Activated CD4-positive, alpha-beta T cell treated with anti-CD3 and anti-CD28 coated beads, Interleukin-2, amount 10 ng/mL, durations not matched to agents 7 days and 5 days (primary cell): ENCODE measurements around the gene PKP4. TPM values are rescaled to one million over a fixed set of nuclear protein-coding genes. Genes with fewer than 3 reads are reported as not detected.

Experiments
- CTCF ChIA-PET: fragments of 350-600 bp; sonication (Branson Sonifier 250); formaldehyde crosslinking; loops from one replicate; lab custom pipeline; 2021; ENCODE audit warnings: antibody characterized with exemption; lab: Charles Lee
- POLR2A ChIA-PET: fragments of 350-600 bp; sonication (Branson Sonifier 250); formaldehyde crosslinking; loops from one replicate; lab custom pipeline; 2021; ENCODE audit warnings: antibody characterized with exemption; lab: Charles Lee
- DNase-seq: peaks from one replicate; pipeline ENCODE4 v3.0.0-alpha.2; 2020
- H3K27ac Mint-ChIP-seq: one replicate; pipeline ENCODE4 v1.8.0; 2021; ENCODE audit warnings: mild to moderate bottlenecking, moderate library complexity, mixed read lengths
- H3K27me3 Mint-ChIP-seq: one replicate; pipeline ENCODE4 v1.8.0; 2021; ENCODE audit warnings: mixed read lengths
- H3K36me3 Mint-ChIP-seq: one replicate; pipeline ENCODE4 v1.8.0; 2021; ENCODE audit warnings: low read depth, mixed read lengths
- H3K4me1 Mint-ChIP-seq: one replicate; pipeline ENCODE4 v1.8.0; 2021; ENCODE audit warnings: mixed read lengths
- H3K4me3 Mint-ChIP-seq: one replicate; pipeline ENCODE4 v1.8.0; 2021; ENCODE audit warnings: mild to moderate bottlenecking, moderate library complexity, mixed read lengths
- H3K9me3 Mint-ChIP-seq: one replicate; pipeline ENCODE4 v1.8.0; 2021; ENCODE audit warnings: mixed read lengths
- total RNA-seq, 2 experiments: library from RNA; stranded (reverse); gene quantifications; one replicate each; pipeline ENCODE4 v1.2.3, GENCODE V29; 2021

PKP4 gene
- total RNA-seq, 2 experiments from 2014 or later, result 36.3 to 43.1 TPM

DNA sequence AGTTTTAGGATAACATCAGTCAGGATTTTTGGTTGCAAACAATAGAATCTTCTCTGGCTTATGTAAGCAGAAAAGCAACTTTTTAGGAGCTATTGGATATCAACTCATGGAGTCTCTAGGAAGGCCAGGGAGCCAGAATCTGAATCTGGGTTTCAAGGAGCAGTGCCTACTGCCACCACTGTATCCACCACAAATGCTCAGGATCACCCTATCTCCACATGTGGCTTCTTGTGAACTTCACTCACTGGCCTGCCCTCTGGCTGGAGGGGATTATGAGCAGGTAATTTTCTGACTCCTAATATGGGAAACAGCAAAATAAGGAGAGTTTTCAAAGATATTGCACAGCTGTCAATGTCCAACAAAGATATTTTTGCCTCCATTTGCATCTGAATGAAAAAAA lies 142.9 kb downstream of the PKP4 start:
- POLR2A ChIA-PET, result no interaction called here
- Mint-ChIP-seq H3K36me3 (no peaks in the 10 kb centered on the region), H3K27ac (no peak overlapping the region), H3K27me3 (no peaks in the 10 kb centered on the region), H3K4me3 (no peak overlapping the region), H3K4me1 (no peaks in the 10 kb centered on the region), H3K9me3 (no peaks in the 10 kb centered on the region)
- CTCF ChIA-PET, result no interaction called here
- no peak for DNase-seq

DNA sequence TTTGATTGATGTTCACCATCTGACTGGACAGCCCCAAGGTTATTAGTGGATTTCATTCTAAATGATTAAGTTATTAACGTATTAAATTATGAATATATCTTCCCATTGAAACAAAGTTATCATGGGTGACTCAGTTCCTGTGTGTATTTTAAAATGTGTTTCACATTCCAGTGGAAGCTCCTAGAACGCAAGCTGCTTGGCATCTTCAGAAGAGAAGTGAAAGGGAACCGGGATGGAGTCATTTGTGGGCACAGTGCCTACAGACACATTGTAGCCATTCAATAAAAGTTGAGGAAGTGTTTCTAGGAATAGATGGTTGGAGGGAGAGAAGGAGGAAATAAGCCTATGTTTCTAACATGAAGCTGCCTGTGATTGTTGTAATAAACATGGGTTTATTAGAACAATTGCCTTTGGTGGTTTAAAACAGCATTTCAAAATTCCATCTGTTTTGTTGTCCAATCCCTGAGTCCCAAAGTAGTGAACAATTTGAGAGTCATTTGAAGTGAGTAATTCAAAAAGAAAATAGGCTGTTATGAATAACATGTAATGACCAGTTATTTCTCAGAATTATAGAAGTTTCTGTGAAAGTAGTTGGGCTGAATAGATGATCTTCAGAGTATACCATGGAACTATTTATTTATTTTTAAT lies 143.5 kb downstream of the PKP4 start:
- DNase-seq, result no peak
- no peaks in the 10 kb centered on the region for H3K4me1 Mint-ChIP-seq
- H3K4me3 Mint-ChIP-seq, result no peak overlapping the region
- no peaks in the 10 kb centered on the region for H3K27me3 Mint-ChIP-seq
- H3K9me3 Mint-ChIP-seq, result no peaks in the 10 kb centered on the region
- H3K27ac Mint-ChIP-seq, result no peak overlapping the region
- ChIA-PET CTCF (no interaction called here), POLR2A (no interaction called here)
- no peaks in the 10 kb centered on the region for H3K36me3 Mint-ChIP-seq

DNA sequence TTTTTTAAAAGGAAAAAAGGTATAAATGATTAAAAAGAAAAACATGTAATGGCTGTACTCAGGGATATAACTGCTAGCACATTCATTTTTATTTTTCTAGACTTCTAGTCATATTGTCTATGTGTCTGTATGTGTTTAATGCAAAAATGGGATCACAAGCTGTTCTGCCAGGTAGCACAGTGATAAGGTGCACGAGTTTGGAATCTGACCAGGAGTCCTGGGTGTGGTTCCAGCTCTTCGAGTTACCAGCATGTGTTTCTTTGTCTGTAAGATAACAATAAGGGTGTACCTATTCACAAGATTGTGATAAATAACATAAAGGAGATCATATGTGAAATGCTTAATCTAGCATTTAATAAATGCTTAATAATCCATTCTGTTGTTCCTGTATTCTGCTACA lies 145.3 kb downstream of the PKP4 start:
- H3K9me3 Mint-ChIP-seq, result no peaks in the 10 kb centered on the region
- no peaks in the 10 kb centered on the region for H3K27me3 Mint-ChIP-seq
- no peak for DNase-seq
- H3K36me3 Mint-ChIP-seq, result no peaks in the 10 kb centered on the region
- no peak overlapping the region for H3K27ac Mint-ChIP-seq
- no peaks in the 10 kb centered on the region for H3K4me1 Mint-ChIP-seq
- POLR2A ChIA-PET, result no interaction called here
- no peak overlapping the region for H3K4me3 Mint-ChIP-seq
- CTCF ChIA-PET, result no interaction called here

DNA sequence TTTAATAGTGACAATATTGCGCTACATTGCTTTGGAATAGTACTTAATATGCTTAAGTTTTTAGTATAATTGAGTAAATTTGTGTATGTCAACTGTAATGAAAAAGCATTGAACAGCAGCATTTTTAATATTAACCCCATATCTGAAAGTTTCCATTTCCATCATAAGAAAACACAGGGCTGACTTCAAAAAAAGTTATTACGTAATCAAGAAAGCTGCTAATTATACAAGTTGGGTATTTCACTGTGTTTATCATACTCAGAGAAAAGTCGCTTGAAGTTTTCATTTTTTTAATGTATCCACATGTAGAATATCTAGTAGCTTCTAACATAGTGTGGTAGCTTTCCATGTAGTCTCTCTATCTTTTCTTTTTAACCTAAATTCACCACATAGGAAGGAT lies 146.5 kb downstream of the PKP4 start:
- H3K27ac Mint-ChIP-seq, result no peak overlapping the region
- no peaks in the 10 kb centered on the region for H3K4me1 Mint-ChIP-seq
- no peaks in the 10 kb centered on the region for H3K9me3 Mint-ChIP-seq
- H3K27me3 Mint-ChIP-seq, result no peaks in the 10 kb centered on the region
- H3K4me3 Mint-ChIP-seq, result no peak overlapping the region
- DNase-seq, result no peak
- POLR2A ChIA-PET, result no interaction called here
- CTCF ChIA-PET, result no interaction called here
- no peaks in the 10 kb centered on the region for H3K36me3 Mint-ChIP-seq

DNA sequence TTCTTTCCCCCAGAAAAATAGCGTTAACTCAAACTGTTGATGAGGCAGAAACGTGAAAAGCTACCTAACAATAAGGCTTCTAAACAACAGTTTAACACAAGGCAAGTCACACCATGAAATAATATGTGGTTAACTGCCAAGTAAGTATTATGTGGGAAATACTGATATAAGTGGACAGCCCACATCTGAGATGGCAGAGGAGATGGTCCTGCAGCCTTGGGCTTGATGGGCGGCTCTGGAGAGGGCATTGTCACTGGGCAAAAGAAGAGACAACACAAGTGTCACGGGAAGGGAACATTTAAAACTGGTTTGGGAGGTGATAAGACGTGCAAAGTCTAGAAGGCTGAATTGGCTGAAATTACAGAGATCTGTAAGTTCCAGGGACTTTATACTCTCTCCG lies 147.2 kb downstream of the PKP4 start:
- DNase-seq, result no peak
- Mint-ChIP-seq H3K9me3 (no peaks in the 10 kb centered on the region), H3K4me1 (no peaks in the 10 kb centered on the region), H3K4me3 (no peak overlapping the region), H3K27ac (no peak overlapping the region), H3K36me3 (no peaks in the 10 kb centered on the region), H3K27me3 (no peaks in the 10 kb centered on the region)
- ChIA-PET CTCF (no interaction called here), POLR2A (no interaction called here)

DNA sequence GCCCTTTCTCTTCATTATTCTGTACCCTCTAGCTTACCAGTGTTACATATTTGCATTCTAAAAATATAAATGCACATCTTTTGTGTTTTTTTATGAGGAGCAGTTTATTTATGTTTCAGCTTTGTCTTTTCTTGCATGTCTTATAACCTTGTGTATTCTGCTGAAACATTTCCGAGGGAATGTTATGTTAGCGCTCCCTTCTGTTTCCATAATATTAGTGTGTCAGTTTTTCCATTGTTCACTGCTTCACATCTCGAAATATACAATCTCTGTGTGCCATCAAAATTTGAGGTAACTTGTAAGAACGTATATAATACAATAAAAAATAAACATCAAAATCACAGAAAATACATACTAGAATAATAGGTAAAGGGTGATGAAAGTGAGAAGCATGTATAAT lies 153.3 kb downstream of the PKP4 start:
- H3K36me3 Mint-ChIP-seq, result no peaks in the 10 kb centered on the region
- no peak overlapping the region for H3K27ac Mint-ChIP-seq
- DNase-seq, result no peak
- no peak overlapping the region for H3K4me3 Mint-ChIP-seq
- no peaks in the 10 kb centered on the region for H3K9me3 Mint-ChIP-seq
- POLR2A ChIA-PET, result no interaction called here
- CTCF ChIA-PET, result interaction anchor here (0.6 kb wide), 1 partner anchor 13 kb away, joined by 4 read pairs; no protein-coding TSS in a partner anchor
- no peaks in the 10 kb centered on the region for H3K4me1 Mint-ChIP-seq
- no peaks in the 10 kb centered on the region for H3K27me3 Mint-ChIP-seq

DNA sequence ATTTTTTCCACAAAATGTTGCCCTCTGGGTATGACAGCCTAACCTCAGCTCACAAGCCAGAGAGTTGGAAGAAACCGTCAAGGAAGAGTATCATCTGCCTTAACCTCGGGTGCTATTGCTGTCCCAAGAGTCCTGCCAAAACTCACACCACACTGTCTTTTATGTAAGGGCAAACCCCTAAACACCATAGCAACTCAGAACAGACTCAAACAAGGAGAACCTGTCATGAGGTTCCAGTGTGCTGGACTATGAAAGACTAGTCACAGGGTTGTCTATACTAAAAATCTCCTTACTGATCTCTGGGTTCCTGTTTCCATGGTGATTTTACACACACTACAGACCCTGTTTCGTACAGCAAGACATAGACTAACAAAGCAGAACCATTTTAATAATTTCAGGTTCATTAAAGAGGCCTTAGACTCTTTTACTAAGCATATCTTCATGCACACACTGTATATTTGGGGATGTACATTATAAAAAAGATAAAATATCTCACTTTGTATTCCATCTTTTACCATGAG lies 159.8 kb downstream of the PKP4 start:
- POLR2A ChIA-PET, result no interaction called here
- Mint-ChIP-seq H3K4me3 (no peak overlapping the region), H3K9me3 (no peaks in the 10 kb centered on the region), H3K27ac (no peak overlapping the region), H3K36me3 (no peaks in the 10 kb centered on the region), H3K27me3 (no peaks in the 10 kb centered on the region), H3K4me1 (peaks cover 2% of the 10 kb centered on the region)
- no peak for DNase-seq
- CTCF ChIA-PET, result no interaction called here

DNA sequence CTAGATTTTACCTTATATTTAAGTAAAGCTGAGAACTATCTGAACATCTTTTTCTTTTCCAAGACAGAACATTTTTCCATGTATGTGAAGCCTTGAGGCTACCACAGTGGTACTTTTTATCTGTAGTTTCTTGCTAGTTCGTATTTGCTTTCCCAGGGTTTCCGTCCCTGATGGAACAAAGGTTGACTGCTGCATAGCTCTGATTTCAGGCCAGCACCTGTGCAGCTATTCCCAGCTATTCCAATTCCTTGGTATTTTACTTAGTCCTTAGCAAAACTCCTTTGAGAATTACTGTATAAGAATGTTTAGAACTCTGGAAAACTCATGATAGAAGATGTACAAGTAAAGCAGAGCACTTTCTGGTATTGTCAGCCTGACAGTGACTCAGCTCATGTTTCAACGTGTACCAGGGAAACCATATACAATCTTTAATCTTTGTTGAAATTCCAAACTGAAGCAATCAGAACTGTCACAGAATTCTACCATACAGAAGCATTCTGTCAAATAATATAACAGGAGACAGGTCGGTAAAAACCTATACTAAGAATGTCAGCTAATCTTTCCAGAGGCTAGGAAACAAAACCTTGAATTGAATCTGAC lies 162.2 kb downstream of the PKP4 start:
- Mint-ChIP-seq H3K9me3 (no peaks in the 10 kb centered on the region), H3K27me3 (no peaks in the 10 kb centered on the region), H3K4me3 (no peak overlapping the region), H3K4me1 (peaks cover 2% of the 10 kb centered on the region), H3K36me3 (no peaks in the 10 kb centered on the region), H3K27ac (no peak overlapping the region)
- ChIA-PET CTCF (interaction anchor here (1.1 kb wide), 1 partner anchor 18 kb away, joined by 3 read pairs; no protein-coding TSS in a partner anchor), POLR2A (no interaction called here)
- no peak for DNase-seq

DNA sequence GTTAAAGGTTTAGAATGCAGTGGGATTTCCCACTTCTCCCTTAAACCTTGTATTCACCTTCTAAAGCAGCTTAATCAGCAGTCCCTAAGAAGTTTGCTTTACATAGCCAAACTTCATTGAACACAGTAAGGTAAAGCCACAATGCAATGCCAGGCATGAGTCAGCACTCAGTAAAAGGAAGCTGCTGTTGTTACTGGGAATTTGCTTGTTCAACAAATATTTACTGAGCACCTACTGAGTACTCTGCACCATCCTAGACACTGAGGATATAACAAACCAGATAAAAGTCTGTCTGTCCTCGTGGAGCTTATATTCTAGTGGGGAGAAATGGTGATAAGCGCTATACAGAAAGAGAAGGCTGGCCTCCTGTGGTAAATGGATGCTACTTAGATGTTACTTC lies 162.7 kb downstream of the PKP4 start:
- Mint-ChIP-seq H3K4me3 (no peak overlapping the region), H3K9me3 (no peaks in the 10 kb centered on the region)

DNA sequence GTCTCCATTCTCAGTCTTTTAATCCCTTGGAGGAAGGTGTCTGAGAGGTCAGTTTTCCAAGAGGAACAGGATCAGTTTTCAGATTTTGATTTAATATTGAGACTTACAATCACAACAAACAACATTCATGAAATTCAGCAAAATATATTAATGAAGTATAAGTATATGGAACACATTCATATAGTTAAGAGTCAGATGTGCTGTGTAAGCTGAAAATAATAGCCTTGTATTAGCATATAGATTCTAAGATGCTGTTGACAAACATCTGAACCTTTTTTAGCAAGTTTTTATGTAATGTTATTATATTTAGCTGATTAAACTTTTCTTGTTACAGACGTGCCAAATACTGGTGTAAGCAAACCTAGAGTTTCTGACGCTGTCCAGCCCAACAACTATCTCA lies 163.9 kb downstream of the PKP4 start:
- ChIA-PET CTCF (no interaction called here), POLR2A (no interaction called here)
- Mint-ChIP-seq H3K9me3 (no peaks in the 10 kb centered on the region), H3K36me3 (peaks cover 3% of the 10 kb centered on the region), H3K4me3 (no peak overlapping the region), H3K27me3 (no peaks in the 10 kb centered on the region), H3K27ac (no peak overlapping the region), H3K4me1 (peaks cover 2% of the 10 kb centered on the region)
- DNase-seq, result no peak

More for the DNA sequence above, 162.7 kb downstream of the PKP4 start:
- no peaks in the 10 kb centered on the region for H3K27me3 Mint-ChIP-seq
- no peak overlapping the region for H3K27ac Mint-ChIP-seq
- peaks cover 2% of the 10 kb centered on the region for H3K4me1 Mint-ChIP-seq
- no peak for DNase-seq
- POLR2A ChIA-PET, result no interaction called here
- peaks cover under 1% of the 10 kb centered on the region for H3K36me3 Mint-ChIP-seq
- CTCF ChIA-PET, result no interaction called here

DNA sequence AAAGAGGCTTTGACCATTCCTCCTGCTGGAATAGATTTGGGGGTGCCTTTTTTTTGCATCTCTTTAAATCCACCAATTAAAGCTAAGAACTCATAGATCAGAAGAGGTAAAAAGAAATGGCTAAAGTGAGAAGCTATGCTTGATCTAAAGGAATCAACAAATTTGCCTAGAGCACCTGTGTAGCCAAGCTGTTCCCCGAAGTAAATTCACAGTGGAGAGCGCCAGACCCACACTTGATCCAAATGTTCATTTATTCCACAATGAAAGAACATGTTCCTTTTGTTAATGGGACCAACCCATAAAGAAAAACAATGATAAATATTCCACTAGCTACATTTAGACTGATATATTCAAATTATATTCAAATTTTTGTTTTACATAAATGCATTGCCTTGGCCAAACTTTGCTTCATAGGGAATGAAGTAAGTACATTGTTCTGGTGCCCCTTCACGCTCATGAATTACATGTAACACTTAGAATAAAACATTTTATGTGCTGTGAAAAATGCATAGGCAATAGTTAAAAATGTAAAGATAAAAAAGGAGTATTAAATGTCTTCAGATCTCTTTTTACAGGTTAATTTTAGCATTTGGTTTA lies 167.4 kb downstream of the PKP4 start:
- Mint-ChIP-seq H3K27ac (no peak overlapping the region), H3K36me3 (peaks cover 3% of the 10 kb centered on the region), H3K4me1 (peaks cover under 1% of the 10 kb centered on the region), H3K9me3 (no peaks in the 10 kb centered on the region), H3K4me3 (no peak overlapping the region), H3K27me3 (no peaks in the 10 kb centered on the region)
- no peak for DNase-seq
- ChIA-PET POLR2A (no interaction called here), CTCF (interaction anchor here (1.0 kb wide), 1 partner anchor 14 kb away, joined by 3 read pairs; no protein-coding TSS in a partner anchor)

DNA sequence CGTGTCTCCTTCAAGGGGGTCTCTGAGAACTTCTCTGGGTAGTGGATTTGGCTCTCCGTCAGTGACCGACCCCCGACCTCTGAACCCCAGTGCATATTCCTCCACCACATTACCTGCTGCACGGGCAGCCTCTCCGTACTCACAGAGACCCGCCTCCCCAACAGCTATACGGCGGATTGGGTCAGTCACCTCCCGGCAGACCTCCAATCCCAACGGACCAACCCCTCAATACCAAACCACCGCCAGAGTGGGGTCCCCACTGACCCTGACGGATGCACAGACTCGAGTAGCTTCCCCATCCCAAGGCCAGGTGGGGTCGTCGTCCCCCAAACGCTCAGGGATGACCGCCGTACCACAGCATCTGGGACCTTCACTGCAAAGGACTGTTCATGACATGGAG lies 168.2 kb downstream of the PKP4 start:
- Mint-ChIP-seq H3K4me1 (no peaks in the 10 kb centered on the region), H3K36me3 (peaks cover 3% of the 10 kb centered on the region), H3K27ac (no peak overlapping the region), H3K4me3 (no peak overlapping the region), H3K9me3 (no peaks in the 10 kb centered on the region), H3K27me3 (no peaks in the 10 kb centered on the region)
- ChIA-PET CTCF (interaction anchor here (0.6 to 1.0 kb wide), 2 partner anchors 8 to 13 kb away, joined by 3 to 4 read pairs; no protein-coding TSS in a partner anchor), POLR2A (no interaction called here)
- no peak for DNase-seq

DNA sequence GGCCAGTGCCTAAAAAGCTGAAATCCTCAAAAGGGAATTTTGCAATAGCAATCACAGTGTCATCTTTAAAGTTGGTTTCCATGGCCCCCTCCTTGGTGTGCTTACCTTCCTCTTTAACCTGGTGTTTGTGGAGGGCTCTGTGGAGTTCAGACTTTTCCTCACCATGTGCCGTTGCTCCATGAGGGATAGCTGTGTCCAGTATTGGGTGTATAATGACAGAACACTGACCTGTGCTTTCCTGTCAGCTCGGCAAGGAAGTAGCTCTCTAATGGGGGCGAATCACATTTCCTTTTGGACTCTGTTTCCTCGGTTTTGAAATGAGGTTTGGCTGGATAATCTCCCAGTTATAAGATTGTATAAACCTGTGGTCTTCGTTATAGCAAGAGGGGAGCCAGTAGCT lies 172.4 kb downstream of the PKP4 start:
- H3K4me3 Mint-ChIP-seq, result no peak overlapping the region
- no peaks in the 10 kb centered on the region for H3K27me3 Mint-ChIP-seq
- ChIA-PET POLR2A (no interaction called here), CTCF (no interaction called here)
- no peaks in the 10 kb centered on the region for H3K4me1 Mint-ChIP-seq
- no peak overlapping the region for H3K27ac Mint-ChIP-seq
- no peak for DNase-seq
- H3K9me3 Mint-ChIP-seq, result no peaks in the 10 kb centered on the region
- H3K36me3 Mint-ChIP-seq, result peaks cover 13% of the 10 kb centered on the region
